Stomach (tissue), 4 donors: ENCODE data around the gene WDR93.

Experiments used
- CTCF ChIP-seq, 7 experiments: fragments of 450-650 bp in 4 of 7; fragments of 200-600 bp in 3 of 7; sonication (generic) in 3 of 7; IDR thresholded peaks; one replicate each; pipeline ENCODE4 v1.5.1; 2016 to 2019; ENCODE audit warnings: antibody characterized with exemption in 7 of 7, control low read depth in 2 of 7, mild to moderate bottlenecking in 1 of 7
- POLR2A ChIP-seq, 4 donors: fragments of 450-650 bp; IDR thresholded peaks; one replicate each; pipeline ENCODE4 v1.6.1; 2016; ENCODE audit warnings: antibody characterized with exemption in 4 of 4, control low read depth in 2 of 4, mild to moderate bottlenecking in 1 of 4, moderate library complexity in 1 of 4

- TF ChIP-seq CTCF (IDR thresholded peaks at IDR 0.05), result no peak
- no peak for TF ChIP-seq POLR2A (IDR thresholded peaks at IDR 0.05)
These were observed 45.2 kb downstream of the WDR93 start for GRCh38 chr15:89735773-89736172.
